GM23248 (cell line): ENCODE measurements around the gene NAV2. TPM values are rescaled to one million over a fixed set of nuclear protein-coding genes. Genes with fewer than 3 reads are reported as not detected.
A peak's percentile ranks its signal among the peaks of the same experiment; 100 is the strongest.

ENCODE experiments used
- DNase-seq: peaks from one replicate; pipeline ENCODE4 v3.0.0-alpha.2; 2015
- H2AFZ ChIP-seq: fragments of 200-600 bp; sonication (generic); 2 replicates; pipeline ENCODE4 v1.6.1; 2016; ENCODE audit warnings: antibody characterized with exemption
- H3F3A ChIP-seq: fragments of 200-600 bp; sonication (generic); 2 replicates; pipeline ENCODE4 v1.6.1; 2016; ENCODE audit warnings: mild to moderate bottlenecking, antibody characterized with exemption, mixed run types; ENCODE audit not compliant: insufficient read depth
- H3K27ac ChIP-seq: fragments of 200-600 bp; sonication (generic); 2 replicates; pipeline ENCODE4 v1.5.1; 2016; ENCODE audit warnings: mild to moderate bottlenecking
- H3K27me3 ChIP-seq: fragments of 200-600 bp; sonication (generic); replicated peaks from 2 replicates; pipeline ENCODE4 v1.6.1; 2016; ENCODE audit warnings: mild to moderate bottlenecking; ENCODE audit not compliant: insufficient read depth
- H3K36me3 ChIP-seq: fragments of 200-600 bp; sonication (generic); 2 replicates; pipeline ENCODE4 v1.6.1; 2016; ENCODE audit warnings: low read depth, mild to moderate bottlenecking
- H3K4me1 ChIP-seq: fragments of 200-600 bp; sonication (generic); 2 replicates; pipeline ENCODE4 v1.6.1; 2016; ENCODE audit warnings: mild to moderate bottlenecking; ENCODE audit not compliant: insufficient read depth
- H3K4me2 ChIP-seq: fragments of 200-600 bp; sonication (generic); one replicate; pipeline ENCODE4 v1.6.1; 2016; ENCODE audit warnings: mild to moderate bottlenecking; ENCODE audit not compliant: unreplicated experiment
- H3K4me3 ChIP-seq: fragments of 200-600 bp; sonication (generic); 2 replicates; pipeline ENCODE4 v1.5.1; 2016; ENCODE audit warnings: mild to moderate bottlenecking
- H3K79me2 ChIP-seq: fragments of 200-600 bp; sonication (generic); 2 replicates; pipeline ENCODE4 v1.6.1; 2016; ENCODE audit warnings: mild to moderate bottlenecking; ENCODE audit not compliant: insufficient read depth
- H3K9ac ChIP-seq: fragments of 200-600 bp; sonication (generic); 2 replicates; pipeline ENCODE4 v1.6.1; 2016; ENCODE audit warnings: mild to moderate bottlenecking
- H3K9me2 ChIP-seq: fragments of 200-600 bp; sonication (generic); 2 replicates; pipeline ENCODE4 v1.6.1; 2016; ENCODE audit warnings: mixed run types, mild to moderate bottlenecking, moderate library complexity; ENCODE audit not compliant: insufficient read depth
- H3K9me3 ChIP-seq: fragments of 200-600 bp; sonication (generic); one replicate; pipeline ENCODE4 v1.6.1; 2017; ENCODE audit warnings: low read depth
- H4K20me1 ChIP-seq: fragments of 200-600 bp; sonication (generic); 2 replicates; pipeline ENCODE4 v1.6.0; 2016; ENCODE audit not compliant: insufficient read depth
- EZH2 ChIP-seq: fragments of 200-600 bp; sonication (generic); IDR thresholded peaks from 2 replicates; pipeline ENCODE4 v1.6.1; 2018; ENCODE audit warnings: antibody characterized with exemption, mild to moderate bottlenecking; ENCODE audit not compliant: insufficient read depth, poor library complexity, severe bottlenecking
- EZH2phosphoT487 ChIP-seq: fragments of 200-600 bp; sonication (generic); IDR thresholded peaks from 2 replicates; pipeline ENCODE4 v1.6.1; 2018; ENCODE audit warnings: antibody characterized with exemption, moderate library complexity, mild to moderate bottlenecking, low read depth; ENCODE audit not compliant: insufficient read depth
- WGBS, 2 experiments: methylation state at CpG; one replicate each; pipeline ENCODE4 v1.1.6; 2015 to 2017; ENCODE audit warnings: low lambda C conversion rate in 2 of 2, low coverage in 1 of 2; ENCODE audit errors: missing lambda C conversion rate in 2 of 2; 5-methylcytosine and 5-hydroxymethylcytosine counted together
- in situ Hi-C: fragments of 300-500 bp; cut with MboI; formaldehyde crosslinking; loops from 2 replicates; pipeline ENCODE4 v1.15.0; 2020
- polyA plus RNA-seq: library from polyadenylated mRNA; unstranded; fragments of >200 nt; fragmentation: Nextera tagmentation; extraction: Ambion mirVana; gene quantifications from 2 replicates; pipeline ENCODE4 v1.2.1, GENCODE V29; 2016
- total RNA-seq: library from RNA; depleted of rRNA; stranded (reverse); fragments of >200 nt; shearing (Covaris generic); gene quantifications from 2 replicates; pipeline ENCODE4 v1.2.3, GENCODE V29; 2014

The NAV2 gene
- total and polyA plus RNA-seq, 2 experiments from 2014 or later, result 5.7 to 11.9 TPM

DNA sequence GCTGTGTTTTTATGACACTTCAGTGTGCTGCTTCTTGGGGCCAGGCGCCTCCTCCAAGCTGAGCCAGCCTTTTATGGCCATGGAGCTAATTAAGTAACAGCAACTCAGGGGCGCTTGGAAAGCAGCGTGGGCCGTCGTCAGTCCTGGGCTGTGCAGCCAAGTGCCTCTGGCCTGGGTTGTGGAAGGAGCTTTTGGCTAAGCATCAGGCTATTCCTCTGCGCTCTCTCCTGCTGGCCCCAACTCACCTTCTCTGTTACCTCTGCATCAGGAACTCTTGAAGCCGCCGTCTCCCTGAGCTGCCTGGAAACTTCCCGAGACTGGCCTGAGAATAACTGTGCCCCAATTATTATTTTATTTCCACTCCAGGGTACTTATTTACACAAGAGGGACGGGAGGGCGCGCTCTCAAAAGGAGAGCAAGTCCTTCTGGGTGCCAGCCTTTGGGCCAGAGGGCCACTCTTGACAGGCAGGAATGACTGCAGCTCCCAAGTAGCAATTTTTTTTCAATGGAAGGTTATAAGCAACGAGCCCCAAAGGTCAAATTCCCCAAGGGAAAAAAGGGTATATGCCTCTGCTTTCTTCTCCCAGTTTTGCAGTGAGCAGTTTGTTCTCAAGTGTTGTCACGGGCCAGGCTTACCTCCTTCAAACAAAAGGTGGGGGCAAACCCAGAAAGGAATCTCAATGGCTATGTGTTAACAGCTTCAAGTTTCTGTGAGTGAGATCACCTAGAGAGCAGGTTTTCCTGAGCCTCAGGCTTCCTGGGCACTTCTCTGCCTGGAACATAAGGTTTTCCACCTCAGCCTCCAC is 38.5 kb upstream of the NAV2 start:
- no peaks in the 10 kb centered on the region for H3K36me3 ChIP-seq
- no peak overlapping the region for H3K27ac ChIP-seq
- no peak overlapping the region for H3K4me3 ChIP-seq
- H3K27me3 ChIP-seq, result no peaks in the 10 kb centered on the region
- H3K4me2 ChIP-seq, result no peak overlapping the region
- peak; percentile 73 for DNase-seq
- no peaks in the 10 kb centered on the region for H3K9me3 ChIP-seq
- no peaks in the 10 kb centered on the region for H3K79me2 ChIP-seq
- H3K4me1 ChIP-seq, result peaks cover 24% of the 10 kb centered on the region
- peaks cover 19% of the 10 kb centered on the region for H3F3A ChIP-seq
- H4K20me1 ChIP-seq, result no peaks in the 10 kb centered on the region
- no peaks in the 10 kb centered on the region for H3K9me2 ChIP-seq
- 48 to 49% methylated on average over 14 of the region's 14 CpGs for WGBS, 2 experiments
- no peak overlapping the region for H3K9ac ChIP-seq
- H2AFZ ChIP-seq, result peak overlapping the region; percentile 40
- TF ChIP-seq EZH2 (no peak), EZH2phosphoT487 (no peak)
- in situ Hi-C loops, result no loop called here

DNA sequence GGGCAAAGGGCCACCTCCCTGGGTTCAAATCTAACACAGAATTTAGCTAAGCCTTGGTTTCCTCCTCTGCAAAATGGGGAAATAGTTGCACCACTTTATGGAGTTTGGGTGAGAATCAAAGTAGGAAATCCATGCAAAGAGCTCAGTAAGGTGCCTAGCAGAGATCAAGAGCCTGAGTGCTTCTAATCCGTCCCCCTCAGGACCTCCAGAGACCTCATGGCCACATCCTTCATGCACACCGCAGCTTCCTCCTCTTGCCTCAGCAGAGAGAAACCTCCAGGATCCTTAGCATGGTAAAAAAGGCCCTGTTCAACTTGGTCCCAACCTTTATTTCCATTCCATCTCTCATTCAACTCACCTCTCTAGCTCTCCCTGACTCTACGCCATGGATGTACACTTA is 37.8 kb upstream of the NAV2 start:
- H3K4me3 ChIP-seq, result no peak overlapping the region
- DNase-seq, result no peak
- H3K4me1 ChIP-seq, result peaks cover 27% of the 10 kb centered on the region
- H3K9me2 ChIP-seq, result no peaks in the 10 kb centered on the region
- no peaks in the 10 kb centered on the region for H3K79me2 ChIP-seq
- no peak overlapping the region for H2AFZ ChIP-seq
- peaks cover 12% of the 10 kb centered on the region for H3F3A ChIP-seq
- WGBS, 2 experiments, result 98% methylated on average over 3 of the region's 3 CpGs
- H3K9me3 ChIP-seq, result no peaks in the 10 kb centered on the region
- no peaks in the 10 kb centered on the region for H3K36me3 ChIP-seq
- in situ Hi-C loops, result no loop called here
- H3K27me3 ChIP-seq, result no peaks in the 10 kb centered on the region
- H3K9ac ChIP-seq, result no peak overlapping the region
- TF ChIP-seq EZH2 (no peak), EZH2phosphoT487 (no peak)
- H3K4me2 ChIP-seq, result no peak overlapping the region
- no peak overlapping the region for H3K27ac ChIP-seq
- no peaks in the 10 kb centered on the region for H4K20me1 ChIP-seq

GRCh38 chr11:19675397-19675796 is 37.2 kb upstream of the NAV2 start:
- Histone ChIP-seq H3F3A (peaks cover 9% of the 10 kb centered on the region), H4K20me1 (no peaks in the 10 kb centered on the region), H3K27me3 (no peaks in the 10 kb centered on the region), H3K9me3 (no peaks in the 10 kb centered on the region), H3K4me3 (no peak overlapping the region), H3K9ac (no peak overlapping the region), H3K79me2 (no peaks in the 10 kb centered on the region), H3K9me2 (no peaks in the 10 kb centered on the region), H2AFZ (no peak overlapping the region), H3K4me1 (peaks cover 25% of the 10 kb centered on the region), H3K36me3 (no peaks in the 10 kb centered on the region), H3K4me2 (no peak overlapping the region), H3K27ac (no peak overlapping the region)
- 98% methylated on average over 5 of the region's 5 CpGs for WGBS, 2 experiments
- in situ Hi-C loops, result no loop called here
- DNase-seq, result no peak
- TF ChIP-seq EZH2phosphoT487, result no peak
- no peak for TF ChIP-seq EZH2

GRCh38 chr11:19676475-19677380 is 35.9 kb upstream of the NAV2 start:
- no peak for DNase-seq
- H3K27ac ChIP-seq, result no peak overlapping the region
- no peak overlapping the region for H3K4me3 ChIP-seq
- in situ Hi-C loops, result no loop called here
- WGBS, 2 experiments, result 67 to 73% methylated on average over 15 of the region's 15 CpGs
- H3K4me2 ChIP-seq, result no peak overlapping the region
- H3K9me2 ChIP-seq, result no peaks in the 10 kb centered on the region
- no peaks in the 10 kb centered on the region for H3K9me3 ChIP-seq
- H3K36me3 ChIP-seq, result no peaks in the 10 kb centered on the region
- TF ChIP-seq EZH2phosphoT487 (no peak), EZH2 (no peak)
- peaks cover 11% of the 10 kb centered on the region for H3F3A ChIP-seq
- H3K27me3 ChIP-seq, result no peaks in the 10 kb centered on the region
- no peak overlapping the region for H3K9ac ChIP-seq
- H3K79me2 ChIP-seq, result no peaks in the 10 kb centered on the region
- H3K4me1 ChIP-seq, result peaks cover 30% of the 10 kb centered on the region
- H4K20me1 ChIP-seq, result no peaks in the 10 kb centered on the region
- no peak overlapping the region for H2AFZ ChIP-seq
